GM21717 (cell line): ENCODE measurements around the gene PLEKHA8.

Source experiments
- ATAC-seq: cut with Tn5 transposase; IDR thresholded peaks from one replicate; pipeline ENCODE4 v1.9.1; 2021; ENCODE audit warnings: mild to moderate bottlenecking, moderate library complexity; ENCODE audit not compliant: unreplicated experiment

PLEKHA8 gene

GRCh38 chr7:30022991-30023390, 5.2 kb upstream of the PLEKHA8 start:
- no peak for ATAC-seq

- ATAC-seq: no peak
Observed at GRCh38 chr7:30023524-30023923, 4.7 kb upstream of the PLEKHA8 start.

DNA sequence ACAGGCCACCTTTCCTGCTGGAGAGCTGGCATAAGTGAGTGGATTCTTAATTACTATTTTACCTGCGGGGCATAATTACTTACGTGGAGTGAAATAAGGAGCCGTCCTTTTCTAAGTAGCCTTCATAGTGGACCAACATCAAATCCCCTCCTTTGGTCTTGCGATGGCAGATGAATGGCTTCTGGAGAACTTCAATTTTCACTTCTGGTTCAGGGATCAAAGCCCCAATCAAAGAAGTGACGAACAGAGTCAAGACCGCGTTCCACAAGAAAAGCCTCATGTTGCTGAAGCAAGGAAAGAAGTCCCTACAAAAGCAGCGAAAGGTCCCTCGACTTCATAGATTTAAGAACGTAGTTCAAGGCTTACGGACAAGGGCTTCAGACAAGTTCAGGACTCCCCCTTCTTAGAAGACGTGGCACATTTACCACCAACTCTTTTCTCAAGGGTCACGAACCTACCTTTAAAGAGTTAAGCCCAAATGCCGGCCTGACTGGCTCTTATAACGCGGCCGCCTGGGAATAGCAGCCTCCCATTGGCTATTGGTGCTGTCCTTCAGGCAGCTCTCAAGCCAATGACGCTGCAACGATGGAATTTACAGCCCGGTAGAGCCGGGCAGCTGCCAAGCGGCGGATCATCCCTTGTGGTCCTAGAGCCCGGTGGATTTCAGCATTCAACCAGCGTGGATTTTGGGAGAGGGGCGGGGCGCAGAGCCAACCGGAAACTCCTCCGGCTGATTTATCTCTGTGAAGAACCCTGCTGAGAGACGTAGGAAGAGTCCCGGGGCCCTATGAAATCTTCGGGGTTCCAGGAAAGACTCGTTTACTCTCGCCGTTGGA, 1.8 kb upstream of the PLEKHA8 start, which contains the start of gene FKBP14:
TSS of gene FKBP14 (minus strand) at position 474 of the 836 bp plus-strand sequence. CDS start at position 280, 194 bp downstream.
- ATAC-seq: peak; percentile 79

DNA sequence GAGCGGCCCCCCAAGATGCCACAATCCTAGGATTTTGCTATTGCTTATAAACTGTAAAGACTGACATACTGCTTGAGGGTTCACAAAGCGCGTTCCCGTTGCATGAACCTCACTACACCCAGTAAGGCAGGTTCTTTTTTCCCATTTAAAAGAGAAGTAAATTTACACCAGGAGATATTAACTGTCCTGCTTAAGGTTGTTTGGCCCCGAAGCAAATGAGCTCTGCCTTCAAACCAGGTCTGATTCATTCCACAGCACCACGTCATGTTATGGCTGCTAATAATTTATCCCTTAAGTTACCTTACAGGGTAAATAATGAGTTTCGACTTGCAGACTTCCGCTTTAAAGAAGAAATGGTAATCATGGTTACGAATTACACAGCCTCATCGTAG, 1.2 kb upstream of the PLEKHA8 start:
- peak; percentile 10 for ATAC-seq

DNA sequence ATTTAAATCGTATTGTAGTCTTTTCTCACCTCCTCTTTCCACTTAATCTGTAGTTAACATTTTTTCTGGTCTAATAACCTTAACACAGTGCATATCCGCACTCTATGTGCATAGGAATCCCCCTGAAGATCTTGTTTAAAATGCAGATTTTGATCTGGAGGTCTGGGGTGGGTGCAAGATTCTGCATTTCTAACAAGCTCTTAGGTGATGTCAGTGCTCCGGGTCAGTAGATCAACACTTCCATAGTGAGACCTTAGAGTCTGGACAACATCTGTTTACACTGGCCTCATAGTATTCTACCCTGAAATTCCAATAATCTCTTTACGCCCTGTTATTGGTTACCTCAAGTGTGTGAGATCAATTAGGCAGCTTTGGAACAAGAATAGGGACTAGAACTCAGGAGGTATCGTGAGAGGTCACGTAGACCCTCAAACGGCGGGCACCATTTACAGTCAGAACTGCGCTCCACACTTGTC, 434 bp upstream of the PLEKHA8 start:
- ATAC-seq: peak; percentile 1

GRCh38 chr7:30028749-30029635, 780 bp downstream of the PLEKHA8 start:
- ATAC-seq: peak; percentile 20

DNA sequence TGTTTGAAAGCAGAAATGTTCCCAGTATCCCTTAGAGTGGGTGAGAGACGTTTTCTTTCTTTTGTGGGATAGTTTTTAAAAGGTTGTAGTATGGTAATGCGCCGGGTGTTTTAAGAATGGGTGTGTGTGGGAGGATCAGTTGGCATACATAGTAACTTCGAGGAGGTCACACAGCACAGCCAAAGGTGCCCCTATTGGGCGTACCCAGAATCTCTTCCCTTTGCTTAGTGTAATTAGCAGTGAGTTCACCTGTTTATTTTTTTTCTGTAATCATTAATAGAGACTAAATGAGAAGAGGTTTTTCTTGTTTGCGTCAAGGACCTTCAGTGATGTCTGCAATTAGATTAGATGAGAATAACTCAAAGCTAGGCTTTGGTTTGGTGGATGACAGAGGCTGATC, 1.5 kb downstream of the PLEKHA8 start:
- ATAC-seq: no peak

DNA sequence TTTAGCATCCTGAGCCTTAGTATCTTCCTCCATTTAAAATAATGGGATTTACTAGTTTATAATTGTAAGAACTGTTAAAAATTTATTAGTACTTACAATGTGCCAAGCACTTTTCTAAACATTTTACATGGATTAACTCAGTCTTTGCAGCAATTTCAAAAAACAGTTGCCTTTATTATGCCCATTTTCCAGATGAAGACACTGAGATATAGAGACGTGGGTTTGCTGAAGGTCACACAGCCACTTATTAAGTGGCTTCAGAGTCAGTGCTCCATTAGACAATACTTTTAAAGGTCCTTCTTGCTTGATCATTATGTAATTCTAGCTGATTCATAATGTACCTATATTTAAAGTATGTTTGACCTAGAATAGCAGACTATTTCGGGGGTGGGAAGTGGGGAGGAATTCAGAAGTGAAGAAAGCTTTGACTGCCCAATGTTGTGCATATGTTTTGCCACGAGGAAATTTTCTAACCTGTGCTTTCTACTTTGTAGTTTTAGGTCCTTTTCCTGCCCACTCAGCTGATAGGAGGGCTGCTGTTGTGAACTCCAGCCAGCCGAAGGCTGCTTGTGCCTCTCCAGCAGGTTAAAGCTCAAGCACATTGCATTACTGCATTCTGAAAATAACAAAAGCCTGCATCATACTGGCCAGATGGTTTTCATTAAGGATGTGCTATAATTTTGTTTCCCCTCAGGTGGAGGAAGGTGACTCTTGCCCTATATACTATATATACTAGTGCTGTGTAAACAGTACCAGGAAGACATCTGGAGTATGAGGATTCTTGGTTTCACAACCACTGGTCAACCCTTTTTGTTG, 4.3 kb downstream of the PLEKHA8 start:
- no peak for ATAC-seq

GRCh38 chr7:30034501-30034900, 6.3 kb downstream of the PLEKHA8 start:
- ATAC-seq: no peak

GRCh38 chr7:30036220-30036619, 8.0 kb downstream of the PLEKHA8 start:
- no peak for ATAC-seq

GRCh38 chr7:30038196-30038980, 10.2 kb downstream of the PLEKHA8 start:
- ATAC-seq: no peak

DNA sequence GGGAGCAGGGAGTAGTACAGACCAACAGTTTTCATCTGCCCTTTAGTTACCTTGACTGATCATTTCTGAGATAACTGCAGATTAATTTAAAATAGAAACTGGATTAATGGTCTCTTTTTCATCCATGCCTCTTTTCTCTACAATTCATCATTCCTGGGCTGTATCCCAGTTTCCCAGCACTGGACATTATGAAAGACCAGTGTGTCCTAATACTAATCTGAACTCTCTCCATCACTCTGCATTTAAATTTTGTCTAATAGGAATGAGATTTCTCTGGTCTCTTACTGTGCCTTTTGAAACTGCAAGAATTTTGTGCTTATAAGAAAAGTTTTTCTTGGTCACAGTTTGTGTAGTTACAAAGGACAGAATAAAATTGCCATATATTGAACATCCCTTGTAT, 12.7 kb downstream of the PLEKHA8 start:
- ATAC-seq: no peak

DNA sequence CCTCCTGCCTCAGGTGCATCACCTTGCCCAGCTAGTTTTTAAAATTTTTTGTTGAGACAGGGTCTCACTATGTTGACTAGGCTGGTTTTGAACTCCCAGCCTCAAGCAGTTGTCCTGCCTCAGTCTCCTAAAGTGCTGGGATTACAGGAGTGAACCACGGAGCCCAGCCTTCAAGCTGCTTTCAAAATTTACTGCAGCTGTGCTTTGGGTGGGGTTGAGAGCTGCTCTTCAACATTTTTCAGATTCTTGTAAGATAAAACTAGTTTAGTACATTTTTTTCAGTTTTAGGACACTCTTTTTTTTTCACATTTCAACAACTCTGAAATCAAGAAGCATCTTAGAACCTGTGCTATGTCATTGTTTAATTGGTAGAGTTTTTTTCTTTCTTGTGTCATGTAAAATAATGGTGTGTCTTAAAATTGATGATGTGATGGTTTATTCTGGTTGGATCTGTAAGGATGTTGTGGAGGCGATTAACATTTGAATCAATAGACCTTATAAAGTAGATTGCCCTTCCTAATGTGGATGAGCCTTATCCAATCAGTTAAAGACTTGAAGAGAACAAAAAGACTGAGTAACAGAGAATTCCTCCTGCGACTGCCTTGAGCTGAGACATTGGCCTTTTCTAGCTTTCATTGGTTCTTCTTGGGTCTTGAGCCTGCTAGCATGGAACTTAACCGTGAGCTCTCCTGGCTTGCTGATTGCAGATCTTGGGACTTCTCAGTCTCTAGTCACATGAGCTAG, 13.5 kb downstream of the PLEKHA8 start:
- no peak for ATAC-seq

DNA sequence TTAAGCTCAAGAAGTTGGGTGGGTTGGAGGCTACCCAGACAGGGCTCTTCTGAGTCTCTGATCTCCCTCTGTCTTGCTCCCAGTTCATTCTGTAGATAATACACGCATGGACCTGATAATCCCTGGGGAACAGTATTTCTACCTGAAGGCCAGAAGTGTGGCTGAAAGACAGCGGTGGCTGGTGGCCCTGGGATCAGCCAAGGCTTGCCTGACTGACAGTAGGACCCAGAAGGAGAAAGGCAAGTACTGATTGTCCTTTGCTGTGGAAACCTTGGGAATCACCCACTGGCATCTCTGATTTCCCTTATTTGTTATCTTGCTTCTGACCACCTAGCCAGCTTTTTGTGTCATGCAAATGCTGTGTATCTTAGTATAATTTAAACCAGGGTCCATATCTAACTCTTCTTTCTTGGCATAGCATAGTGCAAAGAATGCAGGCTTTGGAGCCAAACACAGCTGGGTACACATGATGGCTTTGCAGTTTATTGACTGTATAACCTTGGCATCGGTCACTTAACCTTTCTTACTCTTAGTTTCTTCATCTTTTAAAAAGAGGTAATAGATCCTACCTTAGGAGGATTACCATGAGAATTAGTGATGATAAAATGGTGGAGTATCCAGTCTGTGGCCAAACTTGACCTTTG, 18.0 kb downstream of the PLEKHA8 start:
- ATAC-seq: no peak

- no peak for ATAC-seq
Observed at GRCh38 chr7:30047124-30047523, 18.9 kb downstream of the PLEKHA8 start.

DNA sequence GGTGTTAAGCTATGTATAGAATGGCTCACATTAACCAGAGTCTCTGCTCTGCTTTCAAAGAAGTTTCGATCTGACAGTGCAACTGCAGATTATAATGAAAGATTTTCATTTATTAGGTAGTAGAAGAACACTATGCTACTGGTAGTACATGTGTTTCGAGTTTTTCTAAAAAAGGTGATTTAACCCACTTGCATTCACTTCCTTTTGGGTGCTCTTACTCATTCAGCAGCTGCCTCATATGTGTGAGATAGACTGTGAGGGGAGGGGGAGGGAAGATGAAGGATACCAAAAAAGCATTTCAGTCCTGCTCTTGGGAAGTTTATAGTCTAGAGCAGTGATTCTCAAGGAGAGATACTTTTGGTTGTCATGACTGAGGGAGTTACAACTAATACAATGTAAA, 20.4 kb downstream of the PLEKHA8 start:
- no peak for ATAC-seq

- ATAC-seq: no peak
Observed at GRCh38 chr7:30049173-30049572, 21.0 kb downstream of the PLEKHA8 start.

DNA sequence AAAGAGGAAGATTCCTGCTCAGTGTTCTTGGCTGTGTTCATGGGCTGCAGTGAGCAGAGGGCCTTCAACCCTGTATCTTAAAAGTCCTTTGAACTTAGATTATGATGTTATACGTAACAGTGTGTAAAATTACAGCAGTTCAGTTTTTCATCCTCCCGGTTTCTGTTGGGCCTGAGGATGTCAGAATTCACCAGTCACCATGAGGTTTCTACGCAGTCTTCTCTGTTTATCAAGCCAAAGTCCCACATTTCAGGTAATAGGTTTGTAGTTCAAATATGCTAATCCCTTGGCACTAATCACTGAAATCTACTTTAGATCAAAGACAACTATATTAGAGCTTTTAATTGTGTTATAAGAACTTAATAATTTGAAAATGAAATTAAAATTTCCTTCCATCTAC, 24.9 kb downstream of the PLEKHA8 start:
- no peak for ATAC-seq

DNA sequence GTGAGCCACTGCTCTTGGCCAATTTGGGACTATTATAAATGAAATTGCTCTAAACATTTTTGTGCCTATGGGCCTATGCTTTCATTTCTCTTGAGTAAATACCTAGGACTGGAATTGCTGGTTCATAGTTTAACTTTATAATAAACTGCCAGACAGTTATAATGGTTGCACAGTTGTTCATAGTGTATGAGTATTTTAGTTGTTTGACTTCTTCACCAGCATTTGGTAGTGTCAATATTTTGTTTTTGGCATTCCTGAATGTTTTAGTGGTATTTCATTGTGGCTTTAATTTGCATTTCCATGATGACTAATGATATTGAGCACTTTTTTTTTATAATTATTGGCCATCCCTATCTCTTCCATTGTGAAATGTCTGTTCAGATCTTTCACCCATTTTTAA, 29.5 kb downstream of the PLEKHA8 start:
- ATAC-seq: no peak
